Measurements from ENCODE around the gene GCC2. TPM values are rescaled to one million over a fixed set of nuclear protein-coding genes. Genes with fewer than 3 reads are reported as not detected.
"Not testable (repeated sequence)": the region's sequence is repeated elsewhere in the genome, so short reads cannot be mapped to it uniquely, and the experiment has no call there.

Gene GCC2
- total RNA-seq, 1 experiment from 2014 or later: 28.2 TPM

- intact Hi-C loops (cut with micrococcal nuclease); POLR2A ChIA-PET; ATAC-seq: not testable (repeated sequence)
Measured at GRCh38 chr2:108512431-108512830, 63.4 kb downstream of the GCC2 start.

GRCh38 chr2:108514478-108514877, 65.5 kb downstream of the GCC2 start:
- DNase-seq (ENCODE audit: low read depth, low spot score); RAD21 ChIA-PET (ENCODE audit: low non-redundant PET in 1 of 2, low total read pairs in 2 of 2, uncharacterized antibody in 2 of 2, unreplicated experiment in 2 of 2); H3K4me2 ChIP-seq (ENCODE audit: low read length): not testable (repeated sequence)

More at GRCh38 chr2:108512431-108512830, 63.4 kb downstream of the GCC2 start:
- H3K4me3 ChIP-seq (replicated peaks in 1 of 2; ENCODE audit: low read depth in 1 of 2, low read length in 2 of 2); H3K79me2 ChIP-seq (ENCODE audit: insufficient read depth, low read length); H3K4me1 ChIP-seq (ENCODE audit: control insufficient read depth in 1 of 2, insufficient read depth in 2 of 2, low read length in 2 of 2); RAD21 ChIA-PET (ENCODE audit: low non-redundant PET in 1 of 2, low total read pairs in 2 of 2, uncharacterized antibody in 2 of 2, unreplicated experiment in 2 of 2); H3K9ac ChIP-seq (ENCODE audit: low read length); H3K9me2 ChIP-seq (ENCODE audit: insufficient read depth); H3K36me3 ChIP-seq (ENCODE audit: control insufficient read depth in 1 of 2, insufficient read depth in 2 of 2, low read length in 2 of 2); DNase-seq (ENCODE audit: low read depth, low spot score); H3K27ac ChIP-seq (ENCODE audit: low read depth, low read length); H3K4me2 ChIP-seq (ENCODE audit: low read length); H3K27me3 ChIP-seq (ENCODE audit: insufficient read depth, low read length); H3K9me3 ChIP-seq (ENCODE audit: control insufficient read depth in 1 of 2, insufficient read depth in 1 of 2, low read depth in 1 of 2, low read length in 2 of 2); H2AFZ ChIP-seq (ENCODE audit: low read depth, low read length, poor library complexity, severe bottlenecking); CTCF ChIA-PET; H4K20me1 ChIP-seq (ENCODE audit: insufficient read depth): not testable (repeated sequence)
- BruUV-seq (replicated peaks): TSS peak; percentile 22

GRCh38 chr2:108524688-108525087, 75.7 kb downstream of the GCC2 start:
- POLR2A ChIA-PET; BruUV-seq (replicated peaks): not testable (repeated sequence)
- intact Hi-C loops (cut with micrococcal nuclease): loop anchor here (10.0 kb wide), 1 partner anchor 70 kb away; no protein-coding TSS in a partner anchor

More at GRCh38 chr2:108514478-108514877, 65.5 kb downstream of the GCC2 start:
- H3K4me3 ChIP-seq (replicated peaks in 1 of 2; ENCODE audit: low read depth in 1 of 2, low read length in 2 of 2); H2AFZ ChIP-seq (ENCODE audit: low read depth, low read length, poor library complexity, severe bottlenecking); H3K9me2 ChIP-seq (ENCODE audit: insufficient read depth); H3K4me1 ChIP-seq (ENCODE audit: control insufficient read depth in 1 of 2, insufficient read depth in 2 of 2, low read length in 2 of 2); POLR2A ChIA-PET; H3K36me3 ChIP-seq (ENCODE audit: control insufficient read depth in 1 of 2, insufficient read depth in 2 of 2, low read length in 2 of 2); CTCF ChIA-PET; H3K27ac ChIP-seq (ENCODE audit: low read depth, low read length); H3K27me3 ChIP-seq (ENCODE audit: insufficient read depth, low read length); intact Hi-C loops (cut with micrococcal nuclease); H3K9me3 ChIP-seq (ENCODE audit: control insufficient read depth in 1 of 2, insufficient read depth in 1 of 2, low read depth in 1 of 2, low read length in 2 of 2); H4K20me1 ChIP-seq (ENCODE audit: insufficient read depth); BruUV-seq (replicated peaks); H3K79me2 ChIP-seq (ENCODE audit: insufficient read depth, low read length); ATAC-seq; H3K9ac ChIP-seq (ENCODE audit: low read length): not testable (repeated sequence)

GRCh38 chr2:108525258-108525657, 76.3 kb downstream of the GCC2 start:
- H3K9me2 ChIP-seq (ENCODE audit: insufficient read depth); H3K4me1 ChIP-seq (ENCODE audit: control insufficient read depth in 1 of 2, insufficient read depth in 2 of 2, low read length in 2 of 2); POLR2A ChIA-PET; H3K9me3 ChIP-seq (ENCODE audit: control insufficient read depth in 1 of 2, insufficient read depth in 1 of 2, low read depth in 1 of 2, low read length in 2 of 2); BruUV-seq (replicated peaks); H3K4me2 ChIP-seq (ENCODE audit: low read length); H3K27ac ChIP-seq (ENCODE audit: low read depth, low read length); H2AFZ ChIP-seq (ENCODE audit: low read depth, low read length, poor library complexity, severe bottlenecking); H3K79me2 ChIP-seq (ENCODE audit: insufficient read depth, low read length); DNase-seq (ENCODE audit: low read depth, low spot score); H3K9ac ChIP-seq (ENCODE audit: low read length); CTCF ChIA-PET; H3K27me3 ChIP-seq (ENCODE audit: insufficient read depth, low read length); RAD21 ChIA-PET (ENCODE audit: low non-redundant PET in 1 of 2, low total read pairs in 2 of 2, uncharacterized antibody in 2 of 2, unreplicated experiment in 2 of 2); H4K20me1 ChIP-seq (ENCODE audit: insufficient read depth); H3K36me3 ChIP-seq (ENCODE audit: control insufficient read depth in 1 of 2, insufficient read depth in 2 of 2, low read length in 2 of 2); ATAC-seq; H3K4me3 ChIP-seq (replicated peaks in 1 of 2; ENCODE audit: low read depth in 1 of 2, low read length in 2 of 2): not testable (repeated sequence)
- intact Hi-C loops (cut with micrococcal nuclease): loop anchor here (10.0 kb wide), 1 partner anchor 70 kb away; no protein-coding TSS in a partner anchor

More at GRCh38 chr2:108524688-108525087, 75.7 kb downstream of the GCC2 start:
- RAD21 ChIA-PET (ENCODE audit: low non-redundant PET in 1 of 2, low total read pairs in 2 of 2, uncharacterized antibody in 2 of 2, unreplicated experiment in 2 of 2); ATAC-seq; H2AFZ ChIP-seq (ENCODE audit: low read depth, low read length, poor library complexity, severe bottlenecking); CTCF ChIA-PET; H3K4me3 ChIP-seq (replicated peaks in 1 of 2; ENCODE audit: low read depth in 1 of 2, low read length in 2 of 2); H3K36me3 ChIP-seq (ENCODE audit: control insufficient read depth in 1 of 2, insufficient read depth in 2 of 2, low read length in 2 of 2); H3K27me3 ChIP-seq (ENCODE audit: insufficient read depth, low read length); H3K9me3 ChIP-seq (ENCODE audit: control insufficient read depth in 1 of 2, insufficient read depth in 1 of 2, low read depth in 1 of 2, low read length in 2 of 2); H3K9me2 ChIP-seq (ENCODE audit: insufficient read depth); DNase-seq (ENCODE audit: low read depth, low spot score); H3K79me2 ChIP-seq (ENCODE audit: insufficient read depth, low read length); H4K20me1 ChIP-seq (ENCODE audit: insufficient read depth); H3K4me2 ChIP-seq (ENCODE audit: low read length); H3K27ac ChIP-seq (ENCODE audit: low read depth, low read length); H3K4me1 ChIP-seq (ENCODE audit: control insufficient read depth in 1 of 2, insufficient read depth in 2 of 2, low read length in 2 of 2); H3K9ac ChIP-seq (ENCODE audit: low read length): not testable (repeated sequence)
